Caco-2 (cell line): ENCODE results near the gene LTB4R2. TPM values are rescaled to one million over a fixed set of nuclear protein-coding genes. Genes with fewer than 3 reads are reported as not detected.

ENCODE experiments used
- BruUV-seq: library from RNA; stranded (reverse); fragments of 400-500 nt; replicated peaks from 2 replicates; lab custom pipeline; 2021; lab: Mats Ljungman, UMichigan
- CTCF ChIA-PET: fragments of 300-600 bp; sonication (Branson Sonifier 250); formaldehyde crosslinking; loops from one replicate; lab custom pipeline; 2022; ENCODE audit warnings: antibody characterized with exemption; lab: Charles Lee
- POLR2A ChIA-PET: fragments of 300-600 bp; sonication (Branson Sonifier 250); formaldehyde crosslinking; loops from one replicate; lab custom pipeline; 2022; ENCODE audit warnings: antibody characterized with exemption; lab: Charles Lee
- DNase-seq, 2 experiments: peaks; one replicate each; pipeline versions ENCODE4 v3.0.0 to v3.0.0-alpha.2; 2020 to 2022
- H3K27me3 ChIP-seq: replicated peaks from 2 replicates; pipeline ENCODE4 v1.6.0; 2011; ENCODE audit warnings: low read length; ENCODE audit not compliant: control insufficient read depth, insufficient read depth
- H3K36me3 ChIP-seq: 2 replicates; pipeline ENCODE4 v1.5.1; 2011; ENCODE audit warnings: low read length; ENCODE audit not compliant: control insufficient read depth, insufficient read depth
- H3K4me1 ChIP-seq: fragments of 250-450 bp; sonication (Bioruptor Pico); 2 replicates; pipeline ENCODE4 v1.5.1; 2020; ENCODE audit warnings: mild to moderate bottlenecking
- H3K4me3 ChIP-seq: 2 replicates; pipeline ENCODE4 v1.5.1; 2011; ENCODE audit warnings: low read depth, mild to moderate bottlenecking, control low read depth, low read length
- H3K9me3 ChIP-seq: fragments of 250-450 bp; sonication (Bioruptor Pico); 2 replicates; pipeline ENCODE4 v1.5.1; 2020; ENCODE audit warnings: mild to moderate bottlenecking, moderate library complexity
- H3K27ac Mint-ChIP-seq: one replicate; pipeline ENCODE4 v1.8.0; 2022; ENCODE audit warnings: mixed read lengths; ENCODE audit not compliant: unreplicated experiment
- H3K27me3 Mint-ChIP-seq: one replicate; pipeline ENCODE4 v1.8.0; 2022; ENCODE audit warnings: mixed read lengths; ENCODE audit not compliant: insufficient read depth, unreplicated experiment
- H3K36me3 Mint-ChIP-seq: one replicate; pipeline ENCODE4 v1.8.0; 2022; ENCODE audit warnings: mild to moderate bottlenecking, mixed read lengths; ENCODE audit not compliant: insufficient read depth, unreplicated experiment
- H3K4me1 Mint-ChIP-seq: one replicate; pipeline ENCODE4 v1.8.0; 2022; ENCODE audit warnings: low read depth, mixed read lengths; ENCODE audit not compliant: unreplicated experiment
- H3K4me3 Mint-ChIP-seq: one replicate; pipeline ENCODE4 v1.8.0; 2022; ENCODE audit warnings: mild to moderate bottlenecking, moderate library complexity, mixed read lengths; ENCODE audit not compliant: unreplicated experiment
- H3K9me3 Mint-ChIP-seq: one replicate; pipeline ENCODE4 v1.8.0; 2022; ENCODE audit warnings: mixed read lengths; ENCODE audit not compliant: unreplicated experiment
- CTCF ChIP-seq, 2 experiments: fragments of 200-600 bp in 1 of 2; IDR thresholded peaks; 1 replicate in 1 of 2; 2 replicates in 1 of 2; pipeline versions ENCODE4 v1.5.1 to v1.8.0; 2011 to 2022; ENCODE audit warnings: antibody characterized with exemption in 1 of 2, control low read depth in 1 of 2, inconsistent platforms in 1 of 2, low read depth in 1 of 2, low read length in 1 of 2, mild to moderate bottlenecking in 1 of 2, moderate library complexity in 1 of 2; ENCODE audit not compliant: insufficient read depth in 1 of 2, severe bottlenecking in 1 of 2, unreplicated experiment in 1 of 2
- intact Hi-C: fragments of 100-400 bp; cut with micrococcal nuclease; formaldehyde crosslinking; loops from one replicate; pipeline ENCODE4 v1.10.0; 2022; ENCODE audit not compliant: unreplicated experiment
- total RNA-seq: library from RNA; stranded (reverse); gene quantifications from 2 replicates; pipeline ENCODE4 v1.2.3, GENCODE V29; 2022

The LTB4R2 gene
- total RNA-seq, 1 experiment from 2014 or later = 10.3 TPM

GRCh38 chr14:24347134-24347533 is 37.2 kb downstream of the LTB4R2 start:
- no peaks in the 10 kb centered on the region for H3K4me1 ChIP-seq
- H3K27me3 ChIP-seq = no peaks in the 10 kb centered on the region; the same call in 1 of the 2 replicates
- Mint-ChIP-seq H3K36me3 (no peaks in the 10 kb centered on the region), H3K9me3 (no peaks in the 10 kb centered on the region), H3K27ac (no peak overlapping the region), H3K27me3 (peaks cover 13% of the 10 kb centered on the region), H3K4me3 (no peak overlapping the region), H3K4me1 (peaks cover 6% of the 10 kb centered on the region)
- TF ChIP-seq CTCF (IDR thresholded peaks at IDR 0.05; ENCODE audit: insufficient read depth in 1 of 2, low read depth in 1 of 2, low read length in 1 of 2, severe bottlenecking in 1 of 2, unreplicated experiment in 1 of 2) = no peak
- intact Hi-C loops = loop anchor here (5.0 kb wide), 1 partner anchor 75 kb away; no protein-coding TSS in a partner anchor
- no peak for DNase-seq
- ChIA-PET POLR2A (no interaction called here), CTCF (interaction anchor here (1.0 to 1.4 kb wide), 3 partner anchors 14 to 85 kb away, joined by 3 to 6 read pairs (median 5); no protein-coding TSS in a partner anchor)
- no peaks in the 10 kb centered on the region for H3K9me3 ChIP-seq
- no peak overlapping the region for H3K4me3 ChIP-seq
- no peaks in the 10 kb centered on the region for H3K36me3 ChIP-seq
- no TSS peak for BruUV-seq

- no peaks in the 10 kb centered on the region for H3K4me1 ChIP-seq
- no peaks in the 10 kb centered on the region for H3K9me3 Mint-ChIP-seq
- intact Hi-C loops = loop anchor here (5.0 kb wide), 1 partner anchor 74 kb away; no protein-coding TSS in a partner anchor
- TF ChIP-seq CTCF (IDR thresholded peaks at IDR 0.05; ENCODE audit: insufficient read depth in 1 of 2, low read depth in 1 of 2, low read length in 1 of 2, severe bottlenecking in 1 of 2, unreplicated experiment in 1 of 2) = no peak
- peaks cover 6% of the 10 kb centered on the region for H3K4me1 Mint-ChIP-seq
- ChIA-PET CTCF (interaction anchor here (1.0 kb wide), 1 partner anchor 15 kb away, joined by 3 read pairs; no protein-coding TSS in a partner anchor), POLR2A (no interaction called here)
- no peaks in the 10 kb centered on the region for H3K36me3 Mint-ChIP-seq
- no peak for DNase-seq
- no peaks in the 10 kb centered on the region; the same call in 1 of the 2 replicates for H3K27me3 ChIP-seq
- H3K27ac Mint-ChIP-seq = no peak overlapping the region
- peaks cover 10% of the 10 kb centered on the region for H3K27me3 Mint-ChIP-seq
- no TSS peak for BruUV-seq
- H3K4me3 ChIP-seq = no peak overlapping the region
- no peaks in the 10 kb centered on the region for H3K9me3 ChIP-seq
- no peaks in the 10 kb centered on the region for H3K36me3 ChIP-seq
- H3K4me3 Mint-ChIP-seq = no peak overlapping the region
Observed at GRCh38 chr14:24348186-24348585, 38.2 kb downstream of the LTB4R2 start.

- DNase-seq = no peak
- Histone ChIP-seq H3K4me3 (no peak overlapping the region), H3K27me3 (no peaks in the 10 kb centered on the region; the same call in 1 of the 2 replicates), H3K4me1 (peaks cover 4% of the 10 kb centered on the region; the same call in 1 of the 2 replicates), H3K9me3 (no peaks in the 10 kb centered on the region), H3K36me3 (no peaks in the 10 kb centered on the region)
- H3K4me3 Mint-ChIP-seq = no peak overlapping the region
- CTCF ChIA-PET = interaction anchor here (0.9 to 1.1 kb wide), 2 partner anchors 42 to 82 kb away, joined by 3 to 4 read pairs; partner anchors contain the start of gene CIDEB
- H3K4me1 Mint-ChIP-seq = peaks cover 10% of the 10 kb centered on the region
- no peak overlapping the region for H3K27ac Mint-ChIP-seq
- H3K27me3 Mint-ChIP-seq = peaks cover 10% of the 10 kb centered on the region
- H3K36me3 Mint-ChIP-seq = no peaks in the 10 kb centered on the region
- BruUV-seq = no TSS peak
- POLR2A ChIA-PET = no interaction called here
- no peaks in the 10 kb centered on the region for H3K9me3 Mint-ChIP-seq
- no peak for TF ChIP-seq CTCF (IDR thresholded peaks at IDR 0.05; ENCODE audit: insufficient read depth in 1 of 2, low read depth in 1 of 2, low read length in 1 of 2, severe bottlenecking in 1 of 2, unreplicated experiment in 1 of 2)
- intact Hi-C loops = loop anchor here (5.0 kb wide), 1 partner anchor 73 kb away; no protein-coding TSS in a partner anchor
Observed at GRCh38 chr14:24349742-24350141, 39.8 kb downstream of the LTB4R2 start.
